Erythroblast (primary cell): ENCODE measurements around the gene B9D1.

Source experiments
- DNase-seq, 2 experiments: peaks; one replicate each; lab custom pipeline; 2025; lab: John Stamatoyannopoulos, UW
- GATA1 ChIP-seq: IDR thresholded peaks from 2 replicates; pipeline ENCODE4 v1.6.1; 2011; ENCODE audit warnings: low read depth, mild to moderate bottlenecking, control low read depth, low read length, moderate library complexity
- POLR2A ChIP-seq: IDR thresholded peaks from 2 replicates; pipeline ENCODE4 v1.6.1; 2011; ENCODE audit warnings: mild to moderate bottlenecking, low read length

Gene B9D1

DNA sequence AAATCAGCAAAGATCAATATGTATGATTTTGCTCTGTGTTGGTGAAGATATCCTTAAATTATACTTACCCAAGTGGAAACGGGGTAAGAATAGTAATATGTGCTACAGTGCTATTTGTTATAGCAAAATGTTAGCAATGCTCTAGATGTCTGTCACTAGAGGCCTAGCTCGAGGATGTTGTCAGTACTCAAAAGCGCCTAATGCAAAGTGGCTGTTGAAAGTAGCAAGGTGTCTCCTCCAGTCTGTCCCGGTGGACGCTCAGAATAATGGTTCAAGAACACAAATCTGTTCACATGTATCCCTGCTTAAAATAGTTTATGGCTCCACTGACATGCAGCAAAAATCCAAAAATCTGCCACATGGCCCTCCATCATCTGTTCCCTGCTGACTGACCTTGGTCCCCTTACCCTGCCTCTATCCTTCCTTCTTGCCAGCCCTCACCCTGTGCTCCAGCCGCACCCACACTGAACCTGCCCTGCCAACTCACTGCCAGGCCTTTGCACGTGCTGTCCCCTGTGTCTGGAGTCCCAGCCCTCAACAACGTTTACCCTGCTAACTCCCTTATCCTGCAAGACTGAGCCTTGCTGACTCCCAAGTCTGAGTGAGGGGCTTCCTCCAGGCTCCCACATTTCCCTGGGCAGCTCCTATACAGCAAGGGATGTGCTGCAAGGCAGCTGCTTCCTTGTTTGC, 38.9 kb upstream of the B9D1 start:
- TF ChIP-seq POLR2A (no peak), GATA1 (no peak)
- no peak for DNase-seq

DNA sequence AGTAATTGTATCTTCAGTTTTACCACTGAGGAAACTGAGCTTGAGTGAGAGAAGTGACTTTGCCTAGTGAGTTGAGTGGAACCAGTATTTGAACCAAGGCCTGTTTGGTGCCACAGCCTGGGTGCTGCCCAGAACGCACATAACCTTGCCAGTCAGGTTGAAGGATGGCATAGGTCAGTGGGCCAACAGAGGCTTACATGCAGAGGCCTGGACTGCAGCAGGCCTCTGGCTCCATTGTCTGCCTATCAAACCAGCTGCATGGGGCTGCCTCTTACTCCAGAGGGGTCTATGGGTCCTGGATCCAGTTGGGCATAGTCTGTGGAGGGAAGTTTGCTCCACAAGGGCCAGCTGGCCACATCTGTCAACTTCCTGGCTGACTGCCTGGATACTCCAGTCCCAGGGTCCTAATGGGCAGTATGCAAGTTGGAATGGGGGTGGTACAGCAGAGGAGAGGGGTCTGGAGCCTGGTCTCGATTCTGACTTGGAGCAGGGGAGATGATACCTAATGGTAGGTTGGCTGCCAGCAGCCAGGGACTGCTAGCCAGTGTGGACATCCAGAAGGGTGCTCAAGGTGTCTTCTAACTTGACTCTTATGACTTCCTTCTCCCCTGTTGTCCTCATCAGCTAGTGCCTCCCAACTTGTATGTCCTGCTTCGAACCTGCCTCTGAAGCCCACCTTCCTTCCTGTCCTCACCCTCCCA, 37.4 kb upstream of the B9D1 start:
- TF ChIP-seq GATA1, result no peak
- no peak for TF ChIP-seq POLR2A
- no peak for DNase-seq

DNA sequence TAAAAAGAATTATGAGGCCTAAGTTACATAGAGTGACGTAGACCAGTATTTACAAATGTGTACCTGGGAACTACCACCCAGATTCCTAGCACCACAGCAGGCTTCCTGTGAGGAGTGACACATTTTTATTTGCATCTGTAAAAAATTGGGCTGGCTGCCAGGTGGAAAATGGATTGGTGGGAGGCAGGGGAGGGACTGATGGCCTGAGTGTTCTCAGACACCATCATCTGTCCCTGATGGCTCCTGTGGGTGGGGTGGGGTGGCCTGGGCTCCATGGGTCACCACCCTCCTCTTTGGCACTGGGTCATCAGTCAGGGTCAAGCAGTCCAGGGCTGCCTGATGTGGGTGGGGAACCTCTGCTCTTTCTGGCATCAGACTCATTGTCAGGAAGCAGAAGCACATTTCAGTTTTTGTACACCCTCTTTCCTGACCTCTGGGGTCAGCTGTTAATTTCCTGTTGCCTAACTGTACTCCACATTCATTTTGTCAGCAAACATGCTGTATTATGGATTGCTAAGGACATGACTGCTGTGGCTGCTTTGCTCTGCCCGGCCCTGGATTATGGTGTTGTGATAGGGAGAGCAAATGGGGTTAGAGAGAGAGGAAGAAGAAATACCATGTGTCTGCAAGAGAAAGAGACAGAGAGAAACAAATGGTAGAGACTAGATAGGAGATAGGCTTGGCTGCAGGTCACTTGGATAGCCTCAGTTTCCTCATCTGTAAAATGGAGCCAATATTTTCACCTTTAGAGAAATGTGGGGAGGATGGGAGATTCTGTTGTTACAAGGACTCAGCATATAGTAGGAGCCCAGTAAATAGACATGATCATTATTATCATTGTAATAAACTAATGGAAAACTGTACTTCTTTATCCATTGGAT, 36.0 kb upstream of the B9D1 start:
- TF ChIP-seq POLR2A (no peak), GATA1 (no peak)
- no peak for DNase-seq

DNA sequence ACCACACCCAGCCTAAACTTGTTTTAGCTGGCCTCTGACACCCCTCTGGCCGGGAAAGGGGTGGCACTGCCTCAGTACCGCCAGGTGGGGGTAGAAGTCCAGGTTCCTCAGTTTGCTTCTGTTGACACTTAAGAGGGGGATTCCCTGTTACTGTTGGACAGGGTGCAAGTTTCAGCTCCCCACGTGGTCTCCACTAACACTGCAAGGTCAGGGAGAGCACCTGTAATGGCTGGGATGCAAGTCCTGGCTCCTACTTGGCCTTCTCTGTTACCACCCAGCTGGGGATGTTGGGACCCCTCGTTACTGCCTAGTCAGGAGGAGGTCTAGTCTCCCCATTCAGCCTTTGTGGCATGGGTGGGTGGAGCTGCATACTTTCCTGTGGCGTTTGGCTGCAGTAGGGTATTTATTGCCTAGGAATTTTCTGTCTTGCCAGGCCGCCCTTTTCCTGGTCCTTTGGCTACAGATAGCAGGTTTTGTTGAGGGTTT, 35.1 kb upstream of the B9D1 start:
- TF ChIP-seq POLR2A (no peak), GATA1 (no peak)
- DNase-seq, result no peak

DNA sequence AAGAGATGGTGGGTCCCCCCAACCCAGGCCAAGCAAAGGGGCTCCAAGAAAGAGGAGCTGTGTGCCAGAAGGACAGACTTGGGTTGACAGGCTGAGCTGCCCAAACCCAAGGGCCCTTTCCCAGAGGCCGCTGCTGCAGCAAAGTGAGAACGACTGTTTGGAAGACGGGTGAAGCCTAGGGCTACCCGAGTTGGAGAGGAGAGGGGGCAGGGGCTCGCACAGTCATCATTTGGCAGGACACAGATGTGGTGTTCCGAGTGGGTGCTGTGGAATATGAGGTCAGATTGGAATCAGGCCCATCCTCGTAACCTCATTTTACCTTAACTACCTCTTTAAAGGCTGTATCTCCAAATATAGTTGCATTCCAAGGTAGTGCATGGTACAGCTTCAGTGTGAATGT, 29.8 kb upstream of the B9D1 start:
- DNase-seq, result no peak
- TF ChIP-seq GATA1 (no peak), POLR2A (no peak)

DNA sequence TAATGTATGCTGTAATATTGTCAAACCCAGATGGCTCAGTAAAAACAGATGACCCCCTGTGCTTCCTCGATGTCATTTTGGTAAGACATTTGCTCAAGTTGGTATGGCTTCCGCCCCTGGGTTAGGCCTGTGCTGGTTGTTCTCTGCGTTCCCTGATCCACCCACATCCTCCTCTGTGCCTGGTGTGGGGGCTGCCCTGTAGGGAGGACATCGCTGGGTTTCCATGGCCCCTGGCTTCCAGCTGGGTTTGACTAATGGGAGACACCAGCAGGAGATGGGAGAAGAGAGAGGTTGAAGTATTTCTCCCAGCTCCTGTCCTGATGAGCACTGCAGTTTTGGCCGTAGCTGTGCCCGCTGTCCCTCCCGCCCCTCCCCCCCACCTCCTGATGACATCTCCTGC, 28.9 kb upstream of the B9D1 start:
- DNase-seq, result no peak
- TF ChIP-seq POLR2A (no peak), GATA1 (no peak)

DNA sequence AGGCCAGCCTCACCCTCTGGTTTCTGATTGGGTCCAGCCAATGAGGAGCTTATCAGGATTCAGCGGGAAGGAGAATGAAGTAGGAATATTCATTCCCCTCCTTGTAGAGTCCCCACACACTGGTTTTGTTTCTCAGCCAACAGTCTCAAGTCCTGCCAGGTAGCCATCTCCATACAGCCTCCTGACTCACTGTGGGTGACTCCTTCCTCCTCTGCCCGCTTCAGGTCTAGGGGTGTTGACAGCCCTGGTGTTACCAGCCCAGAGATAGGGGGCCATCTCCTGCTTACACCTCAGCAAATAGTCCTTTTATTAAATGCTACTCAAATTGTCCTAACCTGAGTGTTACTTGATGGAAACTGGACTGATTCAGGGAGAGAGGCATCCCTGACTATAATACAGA, 28.4 kb upstream of the B9D1 start:
- TF ChIP-seq GATA1, result no peak
- TF ChIP-seq POLR2A, result no peak
- no peak for DNase-seq

DNA sequence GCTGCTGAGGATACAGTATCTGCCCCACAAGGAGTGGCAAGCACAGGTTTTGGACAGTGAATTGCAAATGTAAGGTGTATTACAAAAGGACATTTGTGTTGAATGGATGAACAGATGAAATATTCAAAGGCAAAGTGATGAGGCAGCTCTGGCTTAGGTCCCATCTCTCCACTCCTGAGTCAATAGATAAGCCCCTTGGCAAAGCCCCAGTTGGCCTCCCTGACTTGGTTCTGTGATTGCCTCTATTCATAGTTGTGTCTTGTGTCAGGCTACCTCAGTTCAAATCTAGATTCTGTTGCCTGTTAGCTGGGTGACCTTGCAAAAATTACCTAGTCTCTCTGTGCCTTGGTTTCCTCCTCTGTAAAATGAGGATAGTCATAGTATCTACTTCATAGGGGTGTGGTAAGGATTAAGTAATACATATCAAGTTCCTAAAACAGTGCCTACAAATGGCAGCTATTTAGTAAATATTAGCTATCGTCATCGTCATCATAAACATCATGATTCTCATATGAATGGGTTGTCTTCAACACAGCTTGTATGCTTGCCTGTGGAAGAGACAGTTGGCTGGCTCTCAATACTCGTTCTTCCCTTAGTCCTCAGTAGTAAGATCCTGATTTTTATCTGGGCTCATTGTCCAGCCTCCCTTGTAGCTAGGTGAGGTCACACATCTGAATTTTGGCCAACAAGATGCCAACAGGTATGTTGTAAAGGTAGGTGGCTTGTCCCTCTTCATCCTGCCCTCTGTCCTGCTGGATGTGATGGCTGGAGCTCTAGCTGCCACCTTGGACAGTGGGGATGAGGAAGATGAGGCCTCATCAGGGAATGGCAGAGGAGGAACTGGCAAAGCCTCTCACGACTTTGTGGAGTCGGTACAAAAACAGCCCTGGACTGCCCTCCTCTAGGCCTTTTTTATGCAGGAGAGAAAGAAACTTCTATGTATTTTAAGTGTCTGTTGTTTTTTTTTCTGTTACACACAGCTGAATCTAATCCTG, 26.6 kb upstream of the B9D1 start:
- TF ChIP-seq GATA1 (no peak), POLR2A (no peak)
- DNase-seq, result peak; percentile 80

DNA sequence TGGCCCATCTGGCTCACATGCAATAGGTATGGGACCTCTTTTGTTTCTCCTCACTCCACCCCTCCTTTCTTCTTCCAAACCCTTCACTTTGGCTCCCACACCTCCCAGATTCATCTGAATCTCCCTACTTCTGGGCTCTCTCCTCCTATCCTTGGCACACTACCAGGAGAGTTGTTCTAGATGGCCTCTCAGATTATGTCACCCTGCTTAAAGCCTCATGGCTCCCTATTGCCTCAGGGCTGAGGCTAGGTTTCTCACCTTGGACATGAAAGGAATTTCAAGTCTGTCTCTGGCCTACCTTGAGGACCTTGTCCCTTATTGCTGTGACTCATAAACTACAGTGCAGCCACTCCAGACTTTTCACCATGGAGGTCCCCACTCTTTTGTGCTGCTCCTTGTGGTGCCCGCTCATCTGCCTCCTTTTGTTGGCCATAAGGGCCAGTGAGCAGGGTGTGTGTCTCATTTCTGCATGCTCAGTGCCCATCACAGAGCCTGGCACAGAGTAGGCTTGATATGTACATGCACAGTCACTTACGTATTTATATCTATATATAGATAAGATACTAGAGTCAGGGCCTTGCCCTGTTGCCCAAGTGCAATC, 25.5 kb upstream of the B9D1 start:
- DNase-seq, result peak in 1 of 2 experiments; percentile 53

DNA sequence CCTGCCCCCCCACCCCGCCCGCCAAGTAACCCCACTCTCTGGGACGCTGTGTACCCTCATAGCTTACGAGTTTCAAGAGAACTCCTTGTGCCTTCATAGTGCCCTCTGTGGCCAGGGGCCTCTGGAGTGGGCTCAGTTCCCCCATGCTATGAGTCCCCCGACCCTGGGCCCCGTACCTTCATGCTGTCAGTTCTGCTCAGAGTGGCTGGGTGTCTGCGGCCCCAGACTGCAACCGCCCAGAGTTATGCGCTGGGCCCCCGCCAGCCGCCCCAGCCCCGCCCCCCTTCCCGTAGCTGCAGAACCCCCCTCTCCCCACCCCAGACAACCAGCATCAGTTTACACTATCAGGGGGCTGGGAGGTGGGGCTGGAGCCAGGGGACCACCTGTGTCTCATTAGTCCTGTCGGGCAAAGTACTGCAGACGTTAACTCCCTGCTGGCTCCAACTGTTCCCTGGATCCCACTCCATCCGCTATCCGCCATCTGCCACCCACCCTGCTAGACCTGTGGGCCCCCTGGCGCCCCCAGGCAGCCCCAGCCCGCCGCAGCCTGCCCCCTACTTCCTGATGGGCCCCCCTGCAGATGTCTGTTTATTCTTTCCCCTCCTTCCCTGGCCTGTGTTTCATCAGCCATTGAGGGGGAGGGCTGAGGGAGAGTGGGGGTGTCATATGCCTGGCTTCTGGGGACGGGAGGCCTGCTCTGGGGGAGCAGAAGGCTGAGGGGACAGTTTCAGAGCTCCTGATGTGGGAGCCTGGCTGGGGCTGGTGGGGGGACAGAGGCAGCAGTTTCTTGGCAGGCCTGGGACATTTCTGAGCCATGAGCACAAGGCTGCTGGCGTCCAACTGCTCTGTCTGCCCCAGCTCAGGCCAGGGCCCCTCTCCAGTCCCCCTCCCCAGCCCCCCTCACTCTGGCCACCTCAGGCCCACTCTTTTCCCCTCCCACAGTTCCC, 24.7 kb upstream of the B9D1 start, which contains the start of gene MFAP4:
Gene MFAP4, minus strand, starts transcription at position 217 of the 947 bp plus-strand sequence. Its CDS starts 35 bp downstream, at position 182.
- no peak for TF ChIP-seq GATA1
- no peak for TF ChIP-seq POLR2A
- DNase-seq, result peak in 1 of 2 experiments; percentile 39

More for the DNA sequence above, 25.5 kb upstream of the B9D1 start:
- no peak for TF ChIP-seq GATA1
- TF ChIP-seq POLR2A, result no peak
